B cell (primary cell): ENCODE measurements around the gene BCL7C. TPM values are rescaled to one million over a fixed set of nuclear protein-coding genes. Genes with fewer than 3 reads are reported as not detected.

Experiments used
- ATAC-seq: fragments of 200-7000 bp; cut with Tn5 transposase; one replicate; pipeline ENCODE4 v1.10.0; 2021; ENCODE audit warnings: low read depth, mild to moderate bottlenecking, moderate number of reproducible peaks, moderate library complexity
- CTCF ChIA-PET: fragments of 350-600 bp; sonication (Branson Sonifier 250); formaldehyde crosslinking; loops from one replicate; lab custom pipeline; 2021; ENCODE audit warnings: antibody characterized with exemption, inconsistent platforms; lab: Charles Lee
- POLR2A ChIA-PET: fragments of 350-600 bp; sonication (Branson Sonifier 250); formaldehyde crosslinking; loops from one replicate; lab custom pipeline; 2021; ENCODE audit warnings: antibody characterized with exemption; lab: Charles Lee
- DNase-seq: peaks from one replicate; pipeline ENCODE4 v3.0.0; 2013
- H2AFZ ChIP-seq: 2 replicates; pipeline ENCODE4 v1.6.1; 2012; ENCODE audit warnings: mild to moderate bottlenecking, low read depth, low read length; ENCODE audit not compliant: insufficient read depth, poor library complexity, severe bottlenecking
- H3K27ac ChIP-seq, 2 donors: 1 replicate in 1 of 2; 2 replicates in 1 of 2; pipeline ENCODE4 v1.5.1; 2012 to 2013; ENCODE audit warnings: low read length in 2 of 2, mild to moderate bottlenecking in 2 of 2, moderate library complexity in 1 of 2
- H3K27me3 ChIP-seq, 4 experiments: fragments of 200-600 bp in 1 of 4; sonication (generic) in 1 of 4; replicated peaks in 1 of 4; 1 replicate in 2 of 4; 2 replicates in 2 of 4; pipeline versions ENCODE4 v1.6.1 to v1.7.0; 2013 to 2016; ENCODE audit warnings: low read length in 3 of 4, mild to moderate bottlenecking in 2 of 4, mixed read lengths in 1 of 4, moderate library complexity in 1 of 4; ENCODE audit not compliant: insufficient read depth in 4 of 4, control insufficient read depth in 3 of 4; ENCODE audit errors: control extremely low read depth in 1 of 4
- H3K36me3 ChIP-seq, 2 experiments: replicated peaks in 1 of 2; 1 replicate in 1 of 2; 2 replicates in 1 of 2; pipeline versions ENCODE4 v1.6.1 to v1.7.1; 2013; ENCODE audit warnings: low read length in 1 of 2; ENCODE audit not compliant: insufficient read depth in 2 of 2, control insufficient read depth in 1 of 2; ENCODE audit errors: control extremely low read depth in 1 of 2, extremely low read depth in 1 of 2
- H3K4me1 ChIP-seq, 2 donors: fragments of 200-600 bp in 1 of 2; sonication (generic) in 1 of 2; 1 replicate in 1 of 2; 2 replicates in 1 of 2; pipeline versions ENCODE4 v1.5.1 to v1.6.1; 2013 to 2017; ENCODE audit warnings: low read length in 2 of 2; ENCODE audit not compliant: control insufficient read depth in 2 of 2, insufficient read depth in 2 of 2
- H3K4me2 ChIP-seq: replicated peaks from 2 replicates; pipeline ENCODE3; 2012; ENCODE audit warnings: mild to moderate bottlenecking, low read depth, low read length; ENCODE audit not compliant: poor library complexity, severe bottlenecking
- H3K4me3 ChIP-seq, 5 experiments: fragments of 200-600 bp in 1 of 5; sonication (generic) in 1 of 5; 1 replicate in 3 of 5; 2 replicates in 2 of 5; pipeline versions ENCODE4 v1.5.1 to v1.7.0; 2011 to 2016; ENCODE audit warnings: low read length in 4 of 5, mild to moderate bottlenecking in 4 of 5, low read depth in 2 of 5, control low read depth in 1 of 5, moderate library complexity in 1 of 5; ENCODE audit not compliant: insufficient read depth in 1 of 5; ENCODE audit errors: control extremely low read depth in 1 of 5, extremely low read depth in 1 of 5
- H3K79me2 ChIP-seq: fragments of 200-600 bp; sonication (generic); one replicate; pipeline ENCODE4 v1.6.0; 2016; ENCODE audit warnings: low read length; ENCODE audit not compliant: control insufficient read depth, insufficient read depth
- H3K9ac ChIP-seq: fragments of 200-600 bp; sonication (generic); 2 replicates; pipeline ENCODE4 v1.6.1; 2017; ENCODE audit warnings: mild to moderate bottlenecking, low read length, moderate library complexity
- H3K9me3 ChIP-seq, 3 donors: one replicate each; pipeline versions ENCODE4 v1.6.1 to v1.7.1; 2013; ENCODE audit warnings: low read length in 2 of 3; ENCODE audit not compliant: control insufficient read depth in 2 of 3, insufficient read depth in 1 of 3; ENCODE audit errors: control extremely low read depth in 1 of 3
- H4K20me1 ChIP-seq: 2 replicates; pipeline ENCODE4 v1.6.0; 2012; ENCODE audit warnings: mild to moderate bottlenecking, low read length; ENCODE audit not compliant: insufficient read depth, control insufficient read depth, poor library complexity, severe bottlenecking
- H3K27ac Mint-ChIP-seq: one replicate; pipeline ENCODE4 v1.8.0; 2021; ENCODE audit warnings: mixed read lengths
- H3K27me3 Mint-ChIP-seq: one replicate; pipeline ENCODE4 v1.8.0; 2021; ENCODE audit warnings: mixed read lengths
- H3K4me1 Mint-ChIP-seq: one replicate; pipeline ENCODE4 v1.8.0; 2021; ENCODE audit warnings: mixed read lengths
- H3K4me3 Mint-ChIP-seq: one replicate; pipeline ENCODE4 v1.8.0; 2021; ENCODE audit warnings: mixed read lengths
- H3K9me3 Mint-ChIP-seq: one replicate; pipeline ENCODE4 v1.8.0; 2022; ENCODE audit warnings: mixed read lengths; ENCODE audit not compliant: insufficient read depth
- CTCF ChIP-seq: fragments of 200-600 bp; IDR thresholded peaks from one replicate; pipeline ENCODE4 v1.8.0; 2022; ENCODE audit warnings: antibody characterized with exemption, mild to moderate bottlenecking
- EZH2 ChIP-seq: IDR thresholded peaks from 2 replicates; pipeline ENCODE4 v1.6.1; 2012; ENCODE audit warnings: borderline replicate concordance, low read depth, mild to moderate bottlenecking, moderate library complexity, low read length; ENCODE audit not compliant: insufficient read depth, poor library complexity, severe bottlenecking
- WGBS: methylation state at CpG from one replicate; pipeline ENCODE4 v1.1.5; 2013; ENCODE audit warnings: missing lambda C conversion rate; ENCODE audit not compliant: insufficient coverage; 5-methylcytosine and 5-hydroxymethylcytosine counted together
- intact Hi-C: fragments of 100-400 bp; cut with micrococcal nuclease; formaldehyde crosslinking; loops from one replicate; pipeline ENCODE4 v1.10.0; 2022
- polyA plus RNA-seq: library from polyadenylated mRNA; depleted of rRNA; stranded (reverse); fragments of >200 nt; gene quantifications from 2 replicates; pipeline ENCODE4 v1.2.3, GENCODE V29; 2012
- total RNA-seq, 2 donors: library from RNA; stranded (reverse); fragments of 120-200 nt in 1 of 2; gene quantifications; 1 replicate in 1 of 2; 2 replicates in 1 of 2; pipeline versions ENCODE4 v1.2.3 to v1.2.4, GENCODE V29; 2013 to 2022

The BCL7C gene
- total and polyA plus RNA-seq, 2 donors (not counting 1 experiment from before 2014, with no cell fraction given): 17.1 to 30.5 TPM

DNA sequence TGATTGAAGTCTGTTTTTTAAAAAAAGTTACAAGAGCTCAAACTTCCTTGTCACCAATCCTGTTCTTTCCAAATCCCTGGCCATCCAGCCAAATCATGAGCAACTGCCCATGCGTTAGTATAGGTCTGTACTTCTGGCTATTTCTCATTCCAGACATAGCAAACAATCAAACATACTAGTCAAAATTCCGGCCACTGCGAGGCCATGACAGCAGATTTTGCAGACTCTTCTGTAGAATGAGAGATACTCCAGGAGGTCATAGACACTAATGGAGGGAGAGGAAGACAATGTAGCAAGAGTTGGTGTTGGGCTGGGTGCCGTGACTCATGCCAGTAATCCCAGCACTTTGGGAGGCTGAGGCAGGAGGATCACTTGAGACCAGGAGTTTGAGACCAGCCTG is 50.9 kb downstream of the BCL7C start:
- Histone ChIP-seq H3K4me2 (no peak overlapping the region), H3K9me3 (no peaks in the 10 kb centered on the region), H2AFZ (no peak overlapping the region), H3K27ac (no peak overlapping the region), H3K79me2 (no peaks in the 10 kb centered on the region), H4K20me1 (no peaks in the 10 kb centered on the region), H3K27me3 (no peaks in the 10 kb centered on the region), H3K9ac (no peak overlapping the region), H3K36me3 (no peaks in the 10 kb centered on the region), H3K4me1 (peaks cover 6 to 9% of the 10 kb centered on the region in 2 donors), H3K4me3 (no peak overlapping the region)
- TF ChIP-seq EZH2 (no peak), CTCF (no peak)
- Mint-ChIP-seq H3K27me3 (peaks cover 3% of the 10 kb centered on the region), H3K27ac (no peak overlapping the region), H3K4me3 (no peak overlapping the region), H3K9me3 (no peaks in the 10 kb centered on the region), H3K4me1 (peaks cover 9% of the 10 kb centered on the region)
- no peak for ATAC-seq
- intact Hi-C loops: no loop called here
- CTCF ChIA-PET: interaction anchor here (3.5 to 7.8 kb wide), 4 partner anchors 13 to 98 kb away, joined by 29 to 138 read pairs (median 61); no protein-coding TSS in a partner anchor
- no peak for DNase-seq
- POLR2A ChIA-PET: interaction anchor here (1.3 kb wide), 1 partner anchor 21 kb away, joined by 3 read pairs; no protein-coding TSS in a partner anchor
- WGBS: 94% methylated on average over 2 of the region's 4 CpGs

GRCh38 chr16:30841332-30841731 is 52.5 kb downstream of the BCL7C start:
- peaks cover 3% of the 10 kb centered on the region for H3K27me3 Mint-ChIP-seq
- DNase-seq: no peak
- H3K4me3 ChIP-seq: no peak overlapping the region
- H3K27ac ChIP-seq: no peak overlapping the region
- H2AFZ ChIP-seq: no peak overlapping the region
- 94% methylated on average over 6 of the region's 9 CpGs for WGBS
- POLR2A ChIA-PET: no interaction called here
- H3K4me3 Mint-ChIP-seq: no peak overlapping the region
- H3K4me2 ChIP-seq: no peak overlapping the region
- no peaks in the 10 kb centered on the region for H3K79me2 ChIP-seq
- no peak for TF ChIP-seq EZH2
- TF ChIP-seq CTCF: no peak
- peaks cover 6 to 9% of the 10 kb centered on the region in 2 donors for H3K4me1 ChIP-seq
- H3K27ac Mint-ChIP-seq: no peak overlapping the region
- H3K9me3 Mint-ChIP-seq: no peaks in the 10 kb centered on the region
- no peaks in the 10 kb centered on the region for H3K27me3 ChIP-seq
- intact Hi-C loops: no loop called here
- no peak overlapping the region for H3K9ac ChIP-seq
- H3K36me3 ChIP-seq: no peaks in the 10 kb centered on the region
- H4K20me1 ChIP-seq: no peaks in the 10 kb centered on the region
- no peak for ATAC-seq
- CTCF ChIA-PET: interaction anchor here (0.8 kb wide), 1 partner anchor 301 kb away, joined by 4 read pairs; no protein-coding TSS in a partner anchor
- H3K4me1 Mint-ChIP-seq: peaks cover 9% of the 10 kb centered on the region
- no peaks in the 10 kb centered on the region for H3K9me3 ChIP-seq
